Activated T-cell treated with anti-CD3 and anti-CD28 coated beads for 24 hours (primary cell): ENCODE results near the gene EIF4A2.
A peak's percentile ranks its signal among the peaks of the same experiment; 100 is the strongest.
"Not testable (repeated sequence)": the region's sequence is repeated elsewhere in the genome, so short reads cannot be mapped to it uniquely, and the experiment has no call there.

ENCODE experiments used
- DNase-seq: peaks from one replicate; pipeline ENCODE4 v3.0.0-alpha.2; 2020; ENCODE audit warnings: low read depth

EIF4A2 gene

GRCh38 chr3:186821429-186822387, 38.3 kb downstream of the EIF4A2 start:
- no peak for DNase-seq

- DNase-seq = not testable (repeated sequence)
These were observed 39.0 kb downstream of the EIF4A2 start for GRCh38 chr3:186822388-186822759.

GRCh38 chr3:186823386-186823785, 40.0 kb downstream of the EIF4A2 start:
- DNase-seq = no peak

- DNase-seq = no peak
These were observed 41.2 kb downstream of the EIF4A2 start for GRCh38 chr3:186824430-186825139.

GRCh38 chr3:186825294-186825821, 42.0 kb downstream of the EIF4A2 start:
- peak; percentile 45 for DNase-seq

GRCh38 chr3:186825872-186826409, 42.6 kb downstream of the EIF4A2 start:
- no peak for DNase-seq

GRCh38 chr3:186826410-186826975, 43.1 kb downstream of the EIF4A2 start:
- no peak for DNase-seq

- peak; percentile 81 for DNase-seq
These were observed 43.8 kb downstream of the EIF4A2 start for GRCh38 chr3:186826976-186827857.

GRCh38 chr3:186828340-186828739, 45.0 kb downstream of the EIF4A2 start:
- DNase-seq = no peak

- DNase-seq = no peak
These were observed 48.4 kb downstream of the EIF4A2 start for GRCh38 chr3:186831798-186832197.

GRCh38 chr3:186832276-186832675, 48.9 kb downstream of the EIF4A2 start:
- DNase-seq = no peak
